NCI-H146 (cell line): Measurements from ENCODE around the gene ZMIZ1.
A peak's percentile ranks its signal among the peaks of the same experiment; 100 is the strongest.

Source experiments
- DNase-seq: peaks from one replicate; lab custom pipeline; 2025; lab: John Stamatoyannopoulos, UW

The ZMIZ1 gene

GRCh38 chr10:79097021-79097872 is 28.5 kb downstream of the ZMIZ1 start:
- DNase-seq = peak; percentile 37

GRCh38 chr10:79098061-79098460 is 29.3 kb downstream of the ZMIZ1 start:
- DNase-seq = no peak

GRCh38 chr10:79098596-79099015 is 29.8 kb downstream of the ZMIZ1 start:
- no peak for DNase-seq

- no peak for DNase-seq
Observed at GRCh38 chr10:79099898-79100448, 31.2 kb downstream of the ZMIZ1 start.

GRCh38 chr10:79100771-79101170 is 32.0 kb downstream of the ZMIZ1 start:
- peak; percentile 16 for DNase-seq

- DNase-seq = peak; percentile 90
Observed at GRCh38 chr10:79101560-79102497, 33.1 kb downstream of the ZMIZ1 start.

- DNase-seq = no peak
Observed at GRCh38 chr10:79102498-79102874, 33.7 kb downstream of the ZMIZ1 start.

GRCh38 chr10:79103129-79103528 is 34.4 kb downstream of the ZMIZ1 start:
- no peak for DNase-seq

- no peak for DNase-seq
Observed at GRCh38 chr10:79103585-79103984, 34.8 kb downstream of the ZMIZ1 start.

GRCh38 chr10:79105150-79105739 is 36.5 kb downstream of the ZMIZ1 start:
- DNase-seq = peak; percentile 52

- DNase-seq = no peak
Observed at GRCh38 chr10:79105818-79106217, 37.1 kb downstream of the ZMIZ1 start.

- no peak for DNase-seq
Observed at GRCh38 chr10:79106256-79107050, 37.7 kb downstream of the ZMIZ1 start.

- peak; percentile 73 for DNase-seq
Observed at GRCh38 chr10:79107736-79108264, 39.0 kb downstream of the ZMIZ1 start.

- no peak for DNase-seq
Observed at GRCh38 chr10:79108728-79109127, 40.0 kb downstream of the ZMIZ1 start.

- DNase-seq = no peak
Observed at GRCh38 chr10:79111427-79111826, 42.7 kb downstream of the ZMIZ1 start.

GRCh38 chr10:79111846-79112614 is 43.3 kb downstream of the ZMIZ1 start:
- no peak for DNase-seq

- DNase-seq = no peak
Observed at GRCh38 chr10:79112881-79113431, 44.2 kb downstream of the ZMIZ1 start.

- no peak for DNase-seq
Observed at GRCh38 chr10:79113827-79114226, 45.1 kb downstream of the ZMIZ1 start.

- no peak for DNase-seq
Observed at GRCh38 chr10:79115302-79115701, 46.5 kb downstream of the ZMIZ1 start.

GRCh38 chr10:79116368-79116767 is 47.6 kb downstream of the ZMIZ1 start:
- DNase-seq = no peak
